ENCODE results near the gene ECE2.
"Not testable (repeated sequence)": the region's sequence is repeated elsewhere in the genome, so short reads cannot be mapped to it uniquely, and the experiment has no call there.

DNA sequence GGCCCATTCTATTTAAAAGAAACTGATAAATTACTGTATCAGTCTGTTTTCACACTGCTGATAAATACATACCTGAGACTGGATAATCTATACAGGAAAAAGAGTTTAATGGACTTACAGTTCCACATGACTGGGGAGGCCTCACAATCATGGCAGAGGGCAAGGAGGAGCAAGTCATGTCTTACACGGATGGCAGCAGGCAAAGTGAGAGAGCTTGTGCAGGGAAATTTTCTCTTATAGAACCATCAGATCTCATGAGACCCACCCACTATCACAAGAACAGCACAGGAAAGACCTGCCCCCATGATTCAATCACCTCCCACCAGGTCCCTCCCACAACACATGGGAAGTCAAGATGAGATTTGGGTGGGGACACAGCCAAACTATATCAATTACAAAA, 8.6 kb upstream of the ECE2 start:
- TF ChIP-seq, protein P1, sequence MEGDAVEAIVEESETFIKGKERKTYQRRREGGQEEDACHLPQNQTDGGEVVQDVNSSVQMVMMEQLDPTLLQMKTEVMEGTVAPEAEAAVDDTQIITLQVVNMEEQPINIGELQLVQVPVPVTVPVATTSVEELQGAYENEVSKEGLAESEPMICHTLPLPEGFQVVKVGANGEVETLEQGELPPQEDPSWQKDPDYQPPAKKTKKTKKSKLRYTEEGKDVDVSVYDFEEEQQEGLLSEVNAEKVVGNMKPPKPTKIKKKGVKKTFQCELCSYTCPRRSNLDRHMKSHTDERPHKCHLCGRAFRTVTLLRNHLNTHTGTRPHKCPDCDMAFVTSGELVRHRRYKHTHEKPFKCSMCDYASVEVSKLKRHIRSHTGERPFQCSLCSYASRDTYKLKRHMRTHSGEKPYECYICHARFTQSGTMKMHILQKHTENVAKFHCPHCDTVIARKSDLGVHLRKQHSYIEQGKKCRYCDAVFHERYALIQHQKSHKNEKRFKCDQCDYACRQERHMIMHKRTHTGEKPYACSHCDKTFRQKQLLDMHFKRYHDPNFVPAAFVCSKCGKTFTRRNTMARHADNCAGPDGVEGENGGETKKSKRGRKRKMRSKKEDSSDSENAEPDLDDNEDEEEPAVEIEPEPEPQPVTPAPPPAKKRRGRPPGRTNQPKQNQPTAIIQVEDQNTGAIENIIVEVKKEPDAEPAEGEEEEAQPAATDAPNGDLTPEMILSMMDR (IDR thresholded peaks at IDR 0.05) = not testable (repeated sequence)
- not testable (repeated sequence) for TF ChIP-seq POLR2A, POLR2AphosphoS5, EP300 (IDR thresholded peaks at IDR 0.05)

All from upper lobe of left lung (tissue), 4 donors.